ENCODE measurements around the gene STK39. TPM values are rescaled to one million over a fixed set of nuclear protein-coding genes. Genes with fewer than 3 reads are reported as not detected.

Gene STK39
- total RNA-seq, 1 donor from 2014 or later, result 18.5 TPM

DNA sequence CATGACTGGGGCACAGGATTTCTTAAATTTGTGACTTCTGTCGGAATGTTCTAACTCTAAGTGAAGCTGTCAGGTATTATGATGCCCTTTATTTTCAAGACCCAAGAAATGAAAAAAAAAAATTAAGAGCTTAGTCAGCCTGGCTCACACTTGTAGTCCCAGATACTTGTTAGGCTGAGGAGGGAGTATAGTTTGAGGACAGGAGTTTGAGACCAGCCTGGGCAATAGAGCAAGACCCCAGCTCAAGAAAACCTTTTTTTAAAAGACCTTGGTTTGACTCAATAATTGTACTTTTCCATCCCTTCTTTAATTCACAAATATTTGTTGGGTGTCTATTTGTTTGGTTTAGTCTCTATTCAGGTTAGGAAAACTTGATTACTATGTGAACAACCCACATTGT lies 310.0 kb downstream of the STK39 start:
- H3K27ac Mint-ChIP-seq, result no peak overlapping the region
- intact Hi-C loops (cut with micrococcal nuclease), result no loop called here
- H3K9me3 Mint-ChIP-seq, result no peaks in the 10 kb centered on the region
- POLR2A ChIA-PET, result no interaction called here
- no peak for ATAC-seq (ENCODE audit: low read depth)
- peaks cover 6% of the 10 kb centered on the region for H3K27me3 Mint-ChIP-seq
- DNase-seq, result no peak
- TF ChIP-seq, protein P1, sequence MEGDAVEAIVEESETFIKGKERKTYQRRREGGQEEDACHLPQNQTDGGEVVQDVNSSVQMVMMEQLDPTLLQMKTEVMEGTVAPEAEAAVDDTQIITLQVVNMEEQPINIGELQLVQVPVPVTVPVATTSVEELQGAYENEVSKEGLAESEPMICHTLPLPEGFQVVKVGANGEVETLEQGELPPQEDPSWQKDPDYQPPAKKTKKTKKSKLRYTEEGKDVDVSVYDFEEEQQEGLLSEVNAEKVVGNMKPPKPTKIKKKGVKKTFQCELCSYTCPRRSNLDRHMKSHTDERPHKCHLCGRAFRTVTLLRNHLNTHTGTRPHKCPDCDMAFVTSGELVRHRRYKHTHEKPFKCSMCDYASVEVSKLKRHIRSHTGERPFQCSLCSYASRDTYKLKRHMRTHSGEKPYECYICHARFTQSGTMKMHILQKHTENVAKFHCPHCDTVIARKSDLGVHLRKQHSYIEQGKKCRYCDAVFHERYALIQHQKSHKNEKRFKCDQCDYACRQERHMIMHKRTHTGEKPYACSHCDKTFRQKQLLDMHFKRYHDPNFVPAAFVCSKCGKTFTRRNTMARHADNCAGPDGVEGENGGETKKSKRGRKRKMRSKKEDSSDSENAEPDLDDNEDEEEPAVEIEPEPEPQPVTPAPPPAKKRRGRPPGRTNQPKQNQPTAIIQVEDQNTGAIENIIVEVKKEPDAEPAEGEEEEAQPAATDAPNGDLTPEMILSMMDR (IDR thresholded peaks at IDR 0.05), result no peak
- H3K4me1 Mint-ChIP-seq, result no peaks in the 10 kb centered on the region
- H3K4me3 Mint-ChIP-seq, result no peak overlapping the region
- CTCF ChIA-PET, result interaction anchor here (0.6 kb wide), 1 partner anchor 20 kb away, joined by 3 read pairs; no protein-coding TSS in a partner anchor
- no peaks in the 10 kb centered on the region for H3K36me3 Mint-ChIP-seq (ENCODE audit: low read depth)

DNA sequence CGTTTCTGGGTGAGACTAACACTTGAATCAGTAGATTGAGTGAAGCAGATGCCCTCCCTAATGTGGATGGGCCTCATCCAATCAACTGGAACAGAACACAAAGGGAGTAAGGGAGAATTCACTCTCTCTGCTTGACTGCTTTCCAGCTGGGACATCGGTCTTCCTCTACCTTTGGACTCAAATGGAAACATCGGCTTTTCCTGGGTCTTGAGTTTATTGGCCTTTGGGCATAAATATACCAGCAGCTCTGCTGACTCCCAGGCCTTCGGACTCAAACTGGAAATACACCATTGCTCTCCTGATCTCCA lies 311.6 kb downstream of the STK39 start:
- Mint-ChIP-seq H3K9me3 (no peaks in the 10 kb centered on the region), H3K4me1 (no peaks in the 10 kb centered on the region), H3K36me3 (ENCODE audit: low read depth) (no peaks in the 10 kb centered on the region), H3K27me3 (peaks cover 8% of the 10 kb centered on the region), H3K27ac (no peak overlapping the region), H3K4me3 (no peak overlapping the region)
- ATAC-seq (ENCODE audit: low read depth) (no peak), DNase-seq (no peak)
- intact Hi-C loops (cut with micrococcal nuclease), result no loop called here
- ChIA-PET CTCF (no interaction called here), POLR2A (no interaction called here)
- TF ChIP-seq, protein P1 (IDR thresholded peaks at IDR 0.05), result no peak

DNA sequence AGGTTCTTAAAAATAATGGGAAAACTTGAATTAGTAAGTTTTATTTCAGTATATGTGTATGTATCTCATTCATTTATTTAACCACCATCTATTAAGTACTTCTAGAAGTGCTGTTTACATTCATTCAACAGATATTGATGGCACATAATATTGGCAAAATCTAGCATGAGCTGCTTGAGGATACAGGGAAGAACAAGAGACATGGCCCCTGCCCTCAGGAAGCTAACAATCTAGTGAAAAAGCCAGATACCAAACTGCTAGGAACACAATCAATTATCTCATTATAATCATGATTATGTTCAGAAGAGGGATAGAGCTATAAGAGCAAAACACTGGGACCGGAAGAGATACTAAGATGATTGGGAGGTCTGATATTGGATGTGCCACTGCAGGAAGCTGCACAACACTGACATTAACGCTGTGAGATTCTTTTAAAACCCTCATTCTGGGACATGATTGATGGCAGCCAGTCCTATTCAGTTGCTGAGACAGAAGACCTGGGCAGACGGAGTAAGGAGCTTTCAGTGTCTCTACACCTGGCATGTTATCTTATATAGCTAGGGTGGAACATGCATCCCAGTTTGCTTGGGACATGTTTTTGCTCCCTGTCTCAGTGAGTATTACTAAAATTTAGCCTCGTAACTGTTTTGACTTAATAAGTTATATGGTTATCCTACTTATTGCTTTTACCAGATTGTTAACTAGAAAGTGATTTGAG lies 314.1 kb downstream of the STK39 start:
- no peaks in the 10 kb centered on the region for H3K36me3 Mint-ChIP-seq (ENCODE audit: low read depth)
- no peak for ATAC-seq (ENCODE audit: low read depth)
- H3K4me1 Mint-ChIP-seq, result no peaks in the 10 kb centered on the region
- POLR2A ChIA-PET, result no interaction called here
- no peak for DNase-seq
- no peak overlapping the region for H3K4me3 Mint-ChIP-seq
- H3K27ac Mint-ChIP-seq, result no peak overlapping the region
- intact Hi-C loops (cut with micrococcal nuclease), result no loop called here
- TF ChIP-seq, protein P1 (IDR thresholded peaks at IDR 0.05), result no peak
- CTCF ChIA-PET, result no interaction called here
- peaks cover 4% of the 10 kb centered on the region for H3K27me3 Mint-ChIP-seq
- H3K9me3 Mint-ChIP-seq, result no peaks in the 10 kb centered on the region

DNA sequence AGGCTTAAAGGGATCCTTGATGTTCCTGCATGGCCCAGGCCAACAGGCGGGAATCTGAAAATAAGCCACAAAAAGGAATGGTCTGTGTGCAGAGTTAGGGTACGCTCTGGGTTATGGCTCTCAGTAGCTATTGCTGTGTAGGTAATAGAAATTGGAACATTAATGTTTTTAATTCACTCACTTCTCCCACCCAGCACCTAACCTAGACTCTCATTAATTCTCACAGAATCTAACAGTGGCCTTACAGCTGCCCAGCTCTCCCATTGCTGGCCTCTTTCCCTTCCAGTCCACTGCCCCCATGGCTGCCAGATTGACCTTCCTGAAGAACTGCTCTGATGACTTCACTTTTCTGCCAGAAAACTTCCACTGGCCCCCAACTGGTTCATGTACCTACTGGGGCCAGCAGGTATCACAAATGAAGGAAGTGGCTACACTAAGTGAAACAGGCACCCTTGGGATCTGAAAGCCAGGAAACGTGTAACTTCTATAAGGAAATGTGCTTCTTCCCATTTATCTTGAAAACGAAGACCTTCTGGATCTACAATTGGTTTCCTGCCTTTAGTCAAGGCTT lies 315.2 kb downstream of the STK39 start:
- no peak for ATAC-seq (ENCODE audit: low read depth)
- TF ChIP-seq, protein P1 (IDR thresholded peaks at IDR 0.05), result no peak
- Mint-ChIP-seq H3K9me3 (no peaks in the 10 kb centered on the region), H3K36me3 (ENCODE audit: low read depth) (no peaks in the 10 kb centered on the region), H3K27ac (no peak overlapping the region), H3K27me3 (peaks cover 2% of the 10 kb centered on the region), H3K4me3 (no peak overlapping the region), H3K4me1 (no peaks in the 10 kb centered on the region)
- intact Hi-C loops (cut with micrococcal nuclease), result no loop called here
- ChIA-PET CTCF (no interaction called here), POLR2A (no interaction called here)
- DNase-seq, result no peak

DNA sequence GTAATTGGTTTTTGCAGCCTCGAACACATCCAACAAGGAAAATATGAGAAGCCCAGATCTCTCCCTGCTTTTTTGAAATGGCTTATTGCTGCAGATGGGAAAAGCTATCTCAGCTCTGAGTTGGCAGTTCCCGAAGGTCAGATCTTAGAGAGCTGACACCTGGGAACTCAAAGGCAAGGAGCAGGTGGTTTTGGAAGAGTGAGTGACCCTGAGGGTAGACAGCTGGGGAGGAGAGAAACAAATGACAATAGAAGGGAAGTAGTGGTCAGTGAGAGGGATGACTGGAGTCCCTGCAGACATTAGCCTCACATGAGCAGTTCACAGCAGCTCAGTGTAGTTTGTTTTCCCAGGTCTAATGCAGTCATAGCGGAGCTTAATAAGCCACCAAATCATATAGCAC lies 317.9 kb downstream of the STK39 start:
- Mint-ChIP-seq H3K9me3 (no peaks in the 10 kb centered on the region), H3K36me3 (ENCODE audit: low read depth) (no peaks in the 10 kb centered on the region), H3K27ac (no peak overlapping the region), H3K4me3 (no peak overlapping the region), H3K4me1 (no peaks in the 10 kb centered on the region), H3K27me3 (peaks cover 2% of the 10 kb centered on the region)
- intact Hi-C loops (cut with micrococcal nuclease), result no loop called here
- no peak for ATAC-seq (ENCODE audit: low read depth)
- ChIA-PET CTCF (no interaction called here), POLR2A (no interaction called here)
- TF ChIP-seq, protein P1 (IDR thresholded peaks at IDR 0.05), result no peak
- DNase-seq, result no peak

Measured in activated B cell treated with CpG ODN at 0.5 μM for 24 hours (primary cell).